ENCODE results near the gene GRHL1. TPM values are rescaled to one million over a fixed set of nuclear protein-coding genes. Genes with fewer than 3 reads are reported as not detected.

The GRHL1 gene
- total and polyA plus RNA-seq, 10 donors, result 0.20 to 3.0 (median 1.2) TPM

- intact Hi-C loops (cut with DNase I; ENCODE audit: low total_unique reads), result loop anchor here (5.0 kb wide), 2 partner anchors 63 to 228 kb away; no protein-coding TSS in a partner anchor
- TF ChIP-seq POLR2A (IDR thresholded peaks at IDR 0.05) (no peak), POLR2AphosphoS5 (IDR thresholded peaks at IDR 0.05) (no peak), CTCF (IDR thresholded peaks at IDR 0.05 in 8 of 11, conservative IDR thresholded peaks at IDR 0.05 in 3 of 11) (no peak)
- WGBS, 5 donors, result 78 to 89% (median 88%) methylated on average over 19 to 20 of the region's 20 CpGs
- Histone ChIP-seq H3K27me3 (replicated peaks in 1 of 7) (peaks cover 0 to 7% (median 0%) of the 10 kb centered on the region in 7 donors), H3K9me3 (no peaks in the 10 kb centered on the region), H3K27ac (peak overlapping the region in 6 of 8 donors; percentile 92 to 98 (median 94)), H3K36me3 (peaks cover 0 to 49% (median 17%) of the 10 kb centered on the region in 6 donors), H3K4me3 (peak overlapping the region in 3 of 8 donors; percentile 45 to 86 (median 58)), H3K4me1 (peaks cover 28 to 87% (median 64%) of the 10 kb centered on the region in 6 donors)
- DNase-seq, result peak; percentile 80
Observed at GRCh38 chr2:10045561-10046355, 94.3 kb downstream of the GRHL1 start.

DNA sequence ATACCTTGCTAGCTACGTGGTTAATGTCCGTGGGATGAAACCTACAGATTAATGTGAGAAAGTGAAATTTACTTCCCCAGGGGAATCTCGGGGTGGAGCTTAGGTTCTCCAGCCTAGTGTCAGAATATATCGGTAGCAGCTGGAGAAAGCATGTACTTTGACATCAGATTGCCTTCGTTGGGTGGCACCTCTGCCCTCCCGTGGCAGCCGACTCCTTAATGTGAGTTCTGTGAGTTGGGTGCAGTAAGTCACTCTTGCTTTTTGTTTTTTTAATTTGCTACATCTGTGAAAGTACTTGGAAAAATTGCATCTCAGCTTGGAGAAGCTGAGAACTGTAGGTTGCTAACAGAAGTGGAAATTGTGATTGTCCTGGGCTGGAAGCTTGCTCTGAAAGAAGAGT is 95.4 kb downstream of the GRHL1 start:
- intact Hi-C loops (cut with DNase I; ENCODE audit: low total_unique reads), result loop anchor here (5.0 kb wide), 2 partner anchors 65 to 230 kb away; no protein-coding TSS in a partner anchor
- Histone ChIP-seq H3K4me1 (peaks cover 20 to 76% (median 53%) of the 10 kb centered on the region in 6 donors), H3K9me3 (no peaks in the 10 kb centered on the region), H3K36me3 (peaks cover 0 to 60% (median 22%) of the 10 kb centered on the region in 6 donors), H3K27me3 (replicated peaks in 1 of 7) (peaks cover 0 to 7% (median 0%) of the 10 kb centered on the region in 7 donors), H3K4me3 (no peak overlapping the region), H3K27ac (peak overlapping the region in 2 of 8 donors; percentile 11 to 12)
- DNase-seq, result peak; percentile 41
- TF ChIP-seq CTCF (IDR thresholded peaks at IDR 0.05 in 8 of 11, conservative IDR thresholded peaks at IDR 0.05 in 3 of 11) (no peak), POLR2AphosphoS5 (IDR thresholded peaks at IDR 0.05) (no peak), POLR2A (IDR thresholded peaks at IDR 0.05) (no peak)
- WGBS, 5 donors, result 67 to 85% (median 75%) methylated on average over 7 of the region's 7 CpGs

DNA sequence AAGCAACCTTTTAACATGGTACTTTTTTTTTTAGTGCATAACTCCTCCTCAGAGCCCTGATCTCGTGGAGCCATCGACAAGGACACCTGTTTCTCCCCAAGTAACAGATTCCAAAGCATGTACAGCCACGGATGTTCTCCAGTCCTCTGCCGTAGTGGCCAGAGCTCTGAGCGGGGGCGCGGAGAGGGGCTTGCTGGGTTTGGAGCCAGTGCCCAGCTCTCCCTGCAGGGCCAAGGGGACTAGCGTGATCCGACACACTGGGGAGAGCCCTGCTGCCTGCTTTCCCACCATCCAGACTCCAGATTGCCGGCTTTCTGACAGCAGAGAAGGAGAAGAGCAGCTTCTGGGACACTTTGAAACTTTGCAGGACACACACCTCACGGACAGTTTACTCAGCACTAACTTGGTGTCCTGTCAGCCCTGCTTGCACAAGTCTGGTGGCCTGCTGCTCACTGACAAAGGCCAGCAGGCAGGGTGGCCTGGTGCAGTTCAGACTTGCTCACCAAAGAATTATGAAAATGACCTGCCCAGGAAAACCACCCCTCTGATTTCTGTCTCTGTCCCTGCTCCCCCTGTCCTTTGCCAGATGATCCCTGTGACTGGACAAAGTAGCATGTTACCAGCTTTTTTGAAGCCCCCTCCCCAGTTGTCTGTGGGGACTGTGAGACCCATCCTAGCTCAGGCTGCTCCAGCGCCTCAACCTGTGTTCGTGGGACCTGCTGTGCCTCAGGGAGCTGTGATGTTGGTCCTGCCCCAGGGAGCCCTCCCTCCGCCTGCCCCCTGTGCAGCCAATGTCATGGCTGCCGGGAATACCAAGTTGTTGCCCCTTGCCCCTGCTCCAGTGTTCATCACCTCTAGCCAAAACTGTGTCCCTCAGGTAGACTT is 96.4 kb downstream of the GRHL1 start:
- whole genome bisulfite sequencing, 5 donors, result 80 to 91% (median 90%) methylated on average over 12 to 15 of the region's 15 CpGs
- TF ChIP-seq CTCF (IDR thresholded peaks at IDR 0.05 in 8 of 11, conservative IDR thresholded peaks at IDR 0.05 in 3 of 11) (no peak), POLR2AphosphoS5 (IDR thresholded peaks at IDR 0.05) (peak in 1 of 3 donors; percentile 6)
- Histone ChIP-seq H3K9me3 (no peaks in the 10 kb centered on the region), H3K4me1 (peaks cover 16 to 74% (median 45%) of the 10 kb centered on the region in 6 donors), H3K27ac (peak overlapping the region in 3 of 8 donors; percentile 11 to 21 (median 12)), H3K36me3 (peaks cover 0 to 70% (median 31%) of the 10 kb centered on the region in 6 donors), H3K27me3 (replicated peaks in 1 of 7) (no peaks in the 10 kb centered on the region), H3K4me3 (peak overlapping the region in 1 of 8 donors; percentile 11)
- intact Hi-C loops (cut with DNase I; ENCODE audit: low total_unique reads), result loop anchor here (5.0 kb wide), 2 partner anchors 66 to 231 kb away; no protein-coding TSS in a partner anchor
- peak; percentile 74 for DNase-seq
